DOHH2 (cell line): Measurements from ENCODE around the gene ARHGAP4.

ENCODE experiments used
- EZH2phosphoT487 ChIP-seq: fragments of 200-600 bp; sonication (generic); IDR thresholded peaks from 2 replicates; pipeline ENCODE4 v1.6.1; 2017; ENCODE audit warnings: borderline replicate concordance, mild to moderate bottlenecking, antibody characterized with exemption, low read length, moderate library complexity, mixed read lengths
- TF ChIP-seq, protein P1 (sequence below): fragments of 200-600 bp; sonication (generic); IDR thresholded peaks from one replicate; pipeline ENCODE4 v1.5.1; 2014; ENCODE audit warnings: antibody characterized with exemption, mild to moderate bottlenecking, low read depth, low read length; ENCODE audit not compliant: poor library complexity, severe bottlenecking

DNA sequence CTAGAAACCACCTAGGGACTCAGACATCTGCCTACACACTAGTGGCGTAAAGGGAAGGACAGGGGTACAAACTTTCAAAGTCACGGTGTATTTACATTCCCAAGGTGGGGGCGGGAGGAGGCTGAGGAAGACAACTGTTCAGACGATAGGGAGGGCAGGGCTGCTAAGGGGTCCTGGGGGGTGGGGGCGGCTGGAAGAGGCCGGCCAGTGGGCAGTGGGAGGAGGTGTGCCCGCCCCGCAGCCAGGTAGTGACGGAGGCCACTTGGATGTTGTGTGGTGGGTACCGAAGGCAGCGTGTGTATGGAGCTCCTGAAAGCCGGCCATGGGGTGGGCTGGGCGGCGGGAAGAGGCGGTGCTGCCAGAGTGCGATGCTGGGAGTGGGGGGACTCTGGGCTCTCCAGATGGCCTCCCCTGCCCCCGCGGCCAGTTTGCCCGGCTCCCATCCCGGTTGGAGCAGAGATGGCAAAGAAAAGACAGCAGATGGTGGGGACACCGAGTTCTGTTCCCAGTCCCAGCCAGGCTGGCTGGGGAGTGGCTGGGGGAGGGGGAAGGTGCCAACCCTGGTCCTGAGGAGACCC, 64.2 kb downstream of the ARHGAP4 start:
- TF ChIP-seq, protein P1, sequence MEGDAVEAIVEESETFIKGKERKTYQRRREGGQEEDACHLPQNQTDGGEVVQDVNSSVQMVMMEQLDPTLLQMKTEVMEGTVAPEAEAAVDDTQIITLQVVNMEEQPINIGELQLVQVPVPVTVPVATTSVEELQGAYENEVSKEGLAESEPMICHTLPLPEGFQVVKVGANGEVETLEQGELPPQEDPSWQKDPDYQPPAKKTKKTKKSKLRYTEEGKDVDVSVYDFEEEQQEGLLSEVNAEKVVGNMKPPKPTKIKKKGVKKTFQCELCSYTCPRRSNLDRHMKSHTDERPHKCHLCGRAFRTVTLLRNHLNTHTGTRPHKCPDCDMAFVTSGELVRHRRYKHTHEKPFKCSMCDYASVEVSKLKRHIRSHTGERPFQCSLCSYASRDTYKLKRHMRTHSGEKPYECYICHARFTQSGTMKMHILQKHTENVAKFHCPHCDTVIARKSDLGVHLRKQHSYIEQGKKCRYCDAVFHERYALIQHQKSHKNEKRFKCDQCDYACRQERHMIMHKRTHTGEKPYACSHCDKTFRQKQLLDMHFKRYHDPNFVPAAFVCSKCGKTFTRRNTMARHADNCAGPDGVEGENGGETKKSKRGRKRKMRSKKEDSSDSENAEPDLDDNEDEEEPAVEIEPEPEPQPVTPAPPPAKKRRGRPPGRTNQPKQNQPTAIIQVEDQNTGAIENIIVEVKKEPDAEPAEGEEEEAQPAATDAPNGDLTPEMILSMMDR: no peak
- no peak for TF ChIP-seq EZH2phosphoT487
